Neural cell (in vitro differentiated cells): Measurements from ENCODE around the gene SLC9A5. TPM values are rescaled to one million over a fixed set of nuclear protein-coding genes. Genes with fewer than 3 reads are reported as not detected.

Experiments
- H2AFZ ChIP-seq: fragments of 200-600, 300-800 bp; sonication (generic), shearing (Covaris generic); 2 replicates; pipeline ENCODE4 v1.6.0; 2014; ENCODE audit warnings: low read depth, mild to moderate bottlenecking, antibody characterized with exemption, low read length, moderate library complexity
- H3F3A ChIP-seq: fragments of 200-600 bp; shearing (Covaris generic); 2 replicates; pipeline ENCODE4 v1.6.1; 2016; ENCODE audit warnings: mild to moderate bottlenecking, moderate library complexity, mixed read lengths, antibody characterized with exemption, low read length; ENCODE audit not compliant: insufficient read depth, poor library complexity, severe bottlenecking
- H3K27ac ChIP-seq: fragments of 200-600, 300-800 bp; sonication (generic), shearing (Covaris generic); 2 replicates; pipeline ENCODE4 v1.5.1; 2014; ENCODE audit warnings: mild to moderate bottlenecking, low read length, moderate library complexity
- H3K27me3 ChIP-seq: fragments of 300-800, 200-600 bp; sonication (generic), shearing (Covaris generic); 2 replicates; pipeline ENCODE4 v1.6.0; 2014; ENCODE audit warnings: mild to moderate bottlenecking, low read depth, low read length, moderate library complexity; ENCODE audit not compliant: insufficient read depth
- H3K36me3 ChIP-seq: fragments of 300-800, 200-600 bp; sonication (generic), shearing (Covaris generic); 2 replicates; pipeline ENCODE4 v1.5.1; 2014; ENCODE audit warnings: mild to moderate bottlenecking, antibody characterized with exemption, low read length, moderate library complexity; ENCODE audit not compliant: insufficient read depth
- H3K4me2 ChIP-seq: fragments of 300-800, 200-600 bp; sonication (generic), shearing (Covaris generic); 2 replicates; pipeline ENCODE4 v1.6.0; 2014; ENCODE audit warnings: mild to moderate bottlenecking, low read length
- H3K4me3 ChIP-seq: fragments of 300-800, 200-600 bp; sonication (generic), shearing (Covaris generic); 2 replicates; pipeline ENCODE4 v1.5.1; 2014; ENCODE audit warnings: mild to moderate bottlenecking, low read length, moderate library complexity
- H3K79me2 ChIP-seq: fragments of 200-600 bp; shearing (Covaris generic); replicated peaks from 2 replicates; pipeline ENCODE4 v1.6.0; 2014; ENCODE audit warnings: mild to moderate bottlenecking, low read length, moderate library complexity; ENCODE audit not compliant: insufficient read depth
- H3K9ac ChIP-seq: fragments of 300-800, 200-600 bp; sonication (generic), shearing (Covaris generic); 2 replicates; pipeline ENCODE4 v1.6.1; 2016; ENCODE audit warnings: mild to moderate bottlenecking, low read length, mixed read lengths
- H3K9me2 ChIP-seq: fragments of 200-600 bp; shearing (Covaris generic); 2 replicates; pipeline ENCODE4 v1.6.1; 2016; ENCODE audit warnings: mild to moderate bottlenecking, low read length, mixed read lengths; ENCODE audit not compliant: insufficient read depth
- H3K9me3 ChIP-seq: fragments of 200-600, 300-800 bp; sonication (generic), shearing (Covaris generic); 2 replicates; pipeline ENCODE4 v1.6.1; 2016; ENCODE audit warnings: mild to moderate bottlenecking, mixed run types, low read length, moderate library complexity, mixed read lengths
- H4K20me1 ChIP-seq: fragments of 200-600 bp; shearing (Covaris generic); 2 replicates; pipeline ENCODE4 v1.6.1; 2016; ENCODE audit warnings: mild to moderate bottlenecking, mixed run types; ENCODE audit not compliant: insufficient read depth
- EP300 ChIP-seq: fragments of 450-650 bp; conservative IDR thresholded peaks from 2 replicates; pipeline ENCODE4 v1.6.1; 2014; ENCODE audit warnings: antibody characterized with exemption, mild to moderate bottlenecking, moderate library complexity; ENCODE audit not compliant: poor library complexity, severe bottlenecking
- EZH2 ChIP-seq: fragments of 200-600, 300-800 bp; shearing (Covaris generic), sonication (generic); IDR thresholded peaks from 2 replicates; pipeline ENCODE4 v1.6.1; 2014; ENCODE audit warnings: antibody characterized with exemption, low read length, borderline replicate concordance, mild to moderate bottlenecking; ENCODE audit not compliant: insufficient read depth, poor library complexity, severe bottlenecking
- MXI1 ChIP-seq: fragments of 450-650 bp; conservative IDR thresholded peaks from 2 replicates; pipeline ENCODE4 v1.6.1; 2014; ENCODE audit warnings: antibody characterized with exemption, mild to moderate bottlenecking; ENCODE audit not compliant: poor library complexity, severe bottlenecking
- POLR2AphosphoS5 ChIP-seq: IDR thresholded peaks from 2 replicates; pipeline ENCODE4 v1.6.1; 2012
- RAD21 ChIP-seq: fragments of 450-650 bp; conservative IDR thresholded peaks from 2 replicates; pipeline ENCODE4 v1.6.1; 2014; ENCODE audit warnings: antibody characterized with exemption, mild to moderate bottlenecking, moderate library complexity
- SMC3 ChIP-seq: fragments of 450-650 bp; conservative IDR thresholded peaks from 2 replicates; pipeline ENCODE4 v1.6.1; 2014; ENCODE audit warnings: antibody characterized with exemption, mild to moderate bottlenecking, moderate library complexity; ENCODE audit not compliant: poor library complexity
- TAF1 ChIP-seq: IDR thresholded peaks from 2 replicates; pipeline ENCODE4 v1.6.1; 2012; ENCODE audit warnings: low read depth
- polyA plus RNA-seq: library from polyadenylated mRNA; depleted of rRNA; stranded (reverse); fragments of >200 nt; gene quantifications from 2 replicates; pipeline ENCODE4 v1.2.3, GENCODE V29; 2014
- TF ChIP-seq, protein P1 (sequence below): IDR thresholded peaks from 2 replicates; pipeline ENCODE4 v1.6.1; 2012; ENCODE audit warnings: borderline replicate concordance
- TF ChIP-seq, protein P2 (sequence below): fragments of 450-650 bp; IDR thresholded peaks from 2 replicates; pipeline ENCODE4 v1.5.1; 2014; ENCODE audit warnings: antibody characterized with exemption, mild to moderate bottlenecking, moderate library complexity; ENCODE audit not compliant: poor library complexity, severe bottlenecking

Gene SLC9A5
- polyA plus RNA-seq, 1 donor from 2014 or later = 1.8 TPM

DNA sequence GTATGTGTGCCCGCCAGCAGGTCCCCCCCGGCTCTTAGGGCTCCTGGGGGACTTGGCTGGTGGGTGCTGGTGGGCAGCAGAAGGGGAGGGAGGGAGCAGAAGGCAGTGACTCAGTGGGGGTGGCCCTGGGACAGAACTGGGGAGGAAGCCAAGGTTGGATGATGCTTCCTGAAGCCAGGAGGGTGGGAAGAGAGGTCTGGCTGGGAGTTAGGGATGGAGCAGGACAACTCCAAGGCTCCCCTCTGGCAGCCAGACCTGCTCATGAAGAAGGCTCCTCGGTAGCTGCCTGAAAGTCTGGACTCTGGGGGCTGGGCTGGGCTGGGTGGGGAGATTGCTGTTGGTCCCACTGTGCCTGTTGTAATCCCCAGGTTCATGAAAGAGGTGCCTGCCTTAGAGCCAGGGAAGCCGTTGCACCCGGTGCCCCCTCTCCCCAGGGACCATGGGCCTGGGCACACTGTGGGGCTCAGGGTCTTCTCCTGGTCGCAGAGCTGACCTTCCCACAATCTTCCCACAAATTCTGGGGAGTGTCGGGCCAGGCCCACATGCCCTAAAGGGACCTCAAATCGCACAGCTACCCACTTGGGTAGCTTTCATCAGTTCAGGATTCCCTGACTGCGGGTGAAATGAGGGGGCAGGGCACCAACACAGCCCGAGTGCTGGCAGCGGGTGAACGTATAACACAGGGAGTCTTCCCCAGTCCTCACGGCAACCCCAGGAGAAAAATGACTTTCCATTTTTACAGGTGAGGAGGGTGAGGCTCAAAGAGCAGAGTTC is 29.4 kb downstream of the SLC9A5 start:
- H3K79me2 ChIP-seq = no peaks in the 10 kb centered on the region
- H3K4me2 ChIP-seq = no peak overlapping the region
- no peak overlapping the region for H3K27ac ChIP-seq
- H3K9me2 ChIP-seq = no peaks in the 10 kb centered on the region
- no peak overlapping the region for H3K9ac ChIP-seq
- H3K9me3 ChIP-seq = no peaks in the 10 kb centered on the region
- no peaks in the 10 kb centered on the region for H3F3A ChIP-seq
- H3K36me3 ChIP-seq = no peaks in the 10 kb centered on the region
- H2AFZ ChIP-seq = no peak overlapping the region
- peaks cover 6% of the 10 kb centered on the region for H3K27me3 ChIP-seq
- H4K20me1 ChIP-seq = no peaks in the 10 kb centered on the region
- H3K4me3 ChIP-seq = no peak overlapping the region
- TF ChIP-seq MXI1 (no peak), TAF1 (no peak), EZH2 (no peak), RAD21 (no peak), EP300 (no peak), SMC3 (no peak), POLR2AphosphoS5 (no peak)
- TF ChIP-seq, protein P1, sequence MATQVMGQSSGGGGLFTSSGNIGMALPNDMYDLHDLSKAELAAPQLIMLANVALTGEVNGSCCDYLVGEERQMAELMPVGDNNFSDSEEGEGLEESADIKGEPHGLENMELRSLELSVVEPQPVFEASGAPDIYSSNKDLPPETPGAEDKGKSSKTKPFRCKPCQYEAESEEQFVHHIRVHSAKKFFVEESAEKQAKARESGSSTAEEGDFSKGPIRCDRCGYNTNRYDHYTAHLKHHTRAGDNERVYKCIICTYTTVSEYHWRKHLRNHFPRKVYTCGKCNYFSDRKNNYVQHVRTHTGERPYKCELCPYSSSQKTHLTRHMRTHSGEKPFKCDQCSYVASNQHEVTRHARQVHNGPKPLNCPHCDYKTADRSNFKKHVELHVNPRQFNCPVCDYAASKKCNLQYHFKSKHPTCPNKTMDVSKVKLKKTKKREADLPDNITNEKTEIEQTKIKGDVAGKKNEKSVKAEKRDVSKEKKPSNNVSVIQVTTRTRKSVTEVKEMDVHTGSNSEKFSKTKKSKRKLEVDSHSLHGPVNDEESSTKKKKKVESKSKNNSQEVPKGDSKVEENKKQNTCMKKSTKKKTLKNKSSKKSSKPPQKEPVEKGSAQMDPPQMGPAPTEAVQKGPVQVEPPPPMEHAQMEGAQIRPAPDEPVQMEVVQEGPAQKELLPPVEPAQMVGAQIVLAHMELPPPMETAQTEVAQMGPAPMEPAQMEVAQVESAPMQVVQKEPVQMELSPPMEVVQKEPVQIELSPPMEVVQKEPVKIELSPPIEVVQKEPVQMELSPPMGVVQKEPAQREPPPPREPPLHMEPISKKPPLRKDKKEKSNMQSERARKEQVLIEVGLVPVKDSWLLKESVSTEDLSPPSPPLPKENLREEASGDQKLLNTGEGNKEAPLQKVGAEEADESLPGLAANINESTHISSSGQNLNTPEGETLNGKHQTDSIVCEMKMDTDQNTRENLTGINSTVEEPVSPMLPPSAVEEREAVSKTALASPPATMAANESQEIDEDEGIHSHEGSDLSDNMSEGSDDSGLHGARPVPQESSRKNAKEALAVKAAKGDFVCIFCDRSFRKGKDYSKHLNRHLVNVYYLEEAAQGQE = no peak
- TF ChIP-seq, protein P2, sequence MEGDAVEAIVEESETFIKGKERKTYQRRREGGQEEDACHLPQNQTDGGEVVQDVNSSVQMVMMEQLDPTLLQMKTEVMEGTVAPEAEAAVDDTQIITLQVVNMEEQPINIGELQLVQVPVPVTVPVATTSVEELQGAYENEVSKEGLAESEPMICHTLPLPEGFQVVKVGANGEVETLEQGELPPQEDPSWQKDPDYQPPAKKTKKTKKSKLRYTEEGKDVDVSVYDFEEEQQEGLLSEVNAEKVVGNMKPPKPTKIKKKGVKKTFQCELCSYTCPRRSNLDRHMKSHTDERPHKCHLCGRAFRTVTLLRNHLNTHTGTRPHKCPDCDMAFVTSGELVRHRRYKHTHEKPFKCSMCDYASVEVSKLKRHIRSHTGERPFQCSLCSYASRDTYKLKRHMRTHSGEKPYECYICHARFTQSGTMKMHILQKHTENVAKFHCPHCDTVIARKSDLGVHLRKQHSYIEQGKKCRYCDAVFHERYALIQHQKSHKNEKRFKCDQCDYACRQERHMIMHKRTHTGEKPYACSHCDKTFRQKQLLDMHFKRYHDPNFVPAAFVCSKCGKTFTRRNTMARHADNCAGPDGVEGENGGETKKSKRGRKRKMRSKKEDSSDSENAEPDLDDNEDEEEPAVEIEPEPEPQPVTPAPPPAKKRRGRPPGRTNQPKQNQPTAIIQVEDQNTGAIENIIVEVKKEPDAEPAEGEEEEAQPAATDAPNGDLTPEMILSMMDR = no peak

DNA sequence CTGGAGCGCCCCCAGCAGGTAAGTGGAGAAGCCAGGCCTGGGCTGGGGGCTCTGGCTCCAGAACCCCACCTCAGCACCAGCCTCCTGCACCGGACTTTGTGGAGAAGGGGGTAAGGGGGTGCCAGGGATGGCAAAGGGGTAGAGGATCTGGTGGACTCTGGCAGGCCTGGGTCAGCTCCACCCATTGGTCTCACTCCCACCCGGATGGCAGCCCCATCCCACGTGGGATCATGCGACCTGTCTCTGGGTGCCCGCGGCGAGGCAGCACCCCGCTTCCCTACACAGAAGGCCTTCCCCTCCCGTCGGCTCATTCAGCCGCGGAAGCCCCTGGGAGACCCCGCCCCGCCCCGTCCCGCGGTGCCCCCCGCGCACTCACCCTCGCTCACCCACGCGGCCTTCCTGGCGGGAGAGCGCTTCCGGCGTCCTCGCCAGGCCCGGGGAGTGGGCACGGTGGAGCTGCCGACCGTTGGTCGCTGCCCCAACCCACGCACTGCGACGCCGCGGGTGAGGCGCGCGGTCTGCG is 30.1 kb downstream of the SLC9A5 start:
- Histone ChIP-seq H3K9ac (no peak overlapping the region), H3K36me3 (no peaks in the 10 kb centered on the region), H3F3A (no peaks in the 10 kb centered on the region), H2AFZ (no peak overlapping the region), H4K20me1 (no peaks in the 10 kb centered on the region), H3K27ac (no peak overlapping the region), H3K9me3 (no peaks in the 10 kb centered on the region), H3K9me2 (no peaks in the 10 kb centered on the region), H3K4me2 (no peak overlapping the region), H3K4me3 (no peak overlapping the region), H3K79me2 (no peaks in the 10 kb centered on the region), H3K27me3 (peaks cover 6% of the 10 kb centered on the region)
- TF ChIP-seq RAD21 = no peak
- no peak for TF ChIP-seq SMC3
- no peak for TF ChIP-seq EP300
- no peak for TF ChIP-seq EZH2
- no peak for TF ChIP-seq TAF1
- TF ChIP-seq, protein P1 = no peak
- TF ChIP-seq MXI1 = no peak
- TF ChIP-seq, protein P2 = no peak
- no peak for TF ChIP-seq POLR2AphosphoS5
